K562 (cell line): ENCODE results near the gene CSF1. TPM values are rescaled to one million over a fixed set of nuclear protein-coding genes. Genes with fewer than 3 reads are reported as not detected.

Experiments used
- ESRRA ChIP-seq: fragments of 450-650 bp; IDR thresholded peaks from 2 replicates; pipeline ENCODE4 v1.6.1; 2014; ENCODE audit warnings: low read depth, mild to moderate bottlenecking, moderate library complexity, borderline replicate concordance
- EWSR1 ChIP-seq: fragments of 450-650 bp; IDR thresholded peaks from 2 replicates; pipeline ENCODE4 v1.6.1; 2018; ENCODE audit warnings: borderline replicate concordance, mild to moderate bottlenecking, low read depth, moderate library complexity; ENCODE audit not compliant: partially characterized antibody
- HNRNPUL1 ChIP-seq: fragments of 200-400 bp; formaldehyde crosslinking; IDR thresholded peaks from 2 replicates; pipeline ENCODE4 v1.6.1; 2017; ENCODE audit warnings: low read length
- KLF10 ChIP-seq: fragments of 250-450 bp; sonication (Bioruptor Pico); IDR thresholded peaks from 2 replicates; pipeline ENCODE4 v1.6.1; 2021; ENCODE audit warnings: matching md5 sums
- LEF1 ChIP-seq: fragments of 450-650 bp; IDR thresholded peaks from 2 replicates; pipeline ENCODE4 v1.6.1; 2016; ENCODE audit warnings: mild to moderate bottlenecking
- RFX5 ChIP-seq: IDR thresholded peaks from 2 replicates; pipeline ENCODE4 v1.6.1; 2011; ENCODE audit warnings: low read depth, mild to moderate bottlenecking, improper control_type of control experiment, low read length
- TBL1XR1 ChIP-seq, 2 experiments: IDR thresholded peaks; 2 replicates each; pipeline ENCODE4 v1.6.1; 2012; ENCODE audit warnings: improper control_type of control experiment in 2 of 2, low read length in 2 of 2, mild to moderate bottlenecking in 1 of 2
- ZNF12 ChIP-seq: sonication (generic); formaldehyde crosslinking; IDR thresholded peaks from 2 replicates; pipeline ENCODE4 v1.4.0; 2020; ENCODE audit warnings: mild to moderate bottlenecking, missing genetic modification reagents
- ZNF584 ChIP-seq: fragments of 200-800 bp; sonication (Bioruptor generic); IDR thresholded peaks from 2 replicates; pipeline ENCODE4 v1.6.1; 2016; ENCODE audit warnings: low read depth, mild to moderate bottlenecking, missing genetic modification characterization, missing compliant biosample characterization
- ZNF780A ChIP-seq: fragments of 250-450 bp; sonication (Bioruptor Pico); IDR thresholded peaks from 2 replicates; pipeline ENCODE4 v1.5.0; 2021; ENCODE audit warnings: mild to moderate bottlenecking
- polyA plus RNA-seq, 8 experiments: library from polyadenylated mRNA; depleted of rRNA in 4 of 8; stranded (reverse) in 5 of 8; unstranded in 3 of 8; fragments of >200 nt; fragmentation: Nextera tagmentation in 2 of 8; fragmentation: Illumina TruSeq in 1 of 8; extraction: Ambion mirVana in 2 of 8; extraction: Trizol in 1 of 8; gene quantifications; 2 replicates each; pipeline versions ENCODE4 v1.2.1 to v1.2.3, GENCODE V29; 2011 to 2014; ENCODE audit warnings: inconsistent platforms in 1 of 8, missing spikeins in 1 of 8
- total RNA-seq, 7 experiments: library from RNA; depleted of rRNA in 6 of 7; stranded (reverse); fragments of >200 nt in 6 of 7; fragmentation: Illumina TruSeq in 2 of 7; extraction: Trizol in 2 of 7; gene quantifications; 2 replicates each; pipeline versions ENCODE4 v1.2.1 to v1.2.3, GENCODE V29; 2011 to 2021; ENCODE audit warnings: low replicate concordance in 1 of 7
- TF ChIP-seq, protein P1 (sequence below), 2 experiments: fragments of 450-650 bp in 1 of 2; sonication (generic) in 1 of 2; formaldehyde crosslinking in 1 of 2; IDR thresholded peaks; 2 replicates each; pipeline versions ENCODE4 v1.7.1 to v1.9.0; 2016 to 2022; ENCODE audit warnings: inconsistent platforms in 1 of 2, mild to moderate bottlenecking in 1 of 2, missing genetic modification reagents in 1 of 2
- TF ChIP-seq, protein P2 (sequence below), 2 experiments: IDR thresholded peaks; 2 replicates each; pipeline ENCODE4 v1.6.1; 2011; ENCODE audit warnings: borderline replicate concordance in 1 of 2, control low read depth in 1 of 2, low read depth in 1 of 2, low read length in 1 of 2, mild to moderate bottlenecking in 1 of 2, mixed read lengths in 1 of 2, moderate library complexity in 1 of 2; ENCODE audit not compliant: insufficient read depth in 1 of 2, insufficient read length in 1 of 2, poor library complexity in 1 of 2, severe bottlenecking in 1 of 2; ENCODE audit errors: extremely low read depth in 1 of 2
- TF ChIP-seq, protein P3 (sequence below): fragments of 450-650 bp; IDR thresholded peaks from 2 replicates; pipeline ENCODE4 v1.6.1; 2016

CSF1 gene
- total and polyA plus RNA-seq, 9 of the 15 experiments (the other 6 are each of a cell fraction or from before 2014, with no cell fraction given) = 0.18 to 11.8 (median 2.8) TPM

DNA sequence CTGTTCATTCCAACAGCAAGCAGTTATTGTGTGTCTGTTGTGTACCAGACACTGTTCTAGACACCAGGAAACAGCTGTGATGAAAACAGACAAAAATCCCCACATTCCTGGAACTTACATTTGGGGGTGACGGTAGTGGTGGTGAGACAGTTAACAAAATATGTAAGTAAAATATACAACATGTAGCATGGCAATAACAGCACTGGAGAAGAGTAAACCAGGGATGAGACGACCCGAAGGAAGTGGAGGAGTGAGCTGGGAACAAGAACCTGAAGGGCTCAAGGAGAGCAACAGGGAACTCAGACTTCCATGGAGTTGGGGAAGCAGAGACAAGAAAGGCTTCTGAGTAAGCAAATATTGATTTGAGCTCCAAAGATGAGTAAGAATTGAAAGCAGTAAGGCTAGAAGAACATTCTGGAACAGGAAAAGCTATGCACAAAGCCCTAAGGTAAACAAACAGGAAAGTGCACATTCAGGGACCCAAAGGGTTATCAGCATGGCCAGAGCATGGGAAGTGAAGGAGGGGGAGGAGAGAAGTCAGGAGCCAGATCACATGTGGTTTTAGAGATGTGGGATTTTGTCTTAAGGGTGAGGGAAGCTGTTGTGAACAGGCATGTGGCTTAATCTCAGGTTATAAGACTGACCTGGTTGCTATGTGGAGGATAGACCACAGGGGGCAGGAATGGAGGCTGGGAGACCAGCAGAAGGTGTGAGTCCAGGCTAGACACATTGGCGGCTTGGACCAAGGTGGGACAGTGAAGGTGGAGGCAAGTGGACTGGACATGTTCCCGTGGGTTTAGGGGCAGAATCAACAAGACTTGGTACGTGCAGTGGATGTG is 7.3 kb downstream of the CSF1 start (continued):
- TF ChIP-seq, protein P1, sequence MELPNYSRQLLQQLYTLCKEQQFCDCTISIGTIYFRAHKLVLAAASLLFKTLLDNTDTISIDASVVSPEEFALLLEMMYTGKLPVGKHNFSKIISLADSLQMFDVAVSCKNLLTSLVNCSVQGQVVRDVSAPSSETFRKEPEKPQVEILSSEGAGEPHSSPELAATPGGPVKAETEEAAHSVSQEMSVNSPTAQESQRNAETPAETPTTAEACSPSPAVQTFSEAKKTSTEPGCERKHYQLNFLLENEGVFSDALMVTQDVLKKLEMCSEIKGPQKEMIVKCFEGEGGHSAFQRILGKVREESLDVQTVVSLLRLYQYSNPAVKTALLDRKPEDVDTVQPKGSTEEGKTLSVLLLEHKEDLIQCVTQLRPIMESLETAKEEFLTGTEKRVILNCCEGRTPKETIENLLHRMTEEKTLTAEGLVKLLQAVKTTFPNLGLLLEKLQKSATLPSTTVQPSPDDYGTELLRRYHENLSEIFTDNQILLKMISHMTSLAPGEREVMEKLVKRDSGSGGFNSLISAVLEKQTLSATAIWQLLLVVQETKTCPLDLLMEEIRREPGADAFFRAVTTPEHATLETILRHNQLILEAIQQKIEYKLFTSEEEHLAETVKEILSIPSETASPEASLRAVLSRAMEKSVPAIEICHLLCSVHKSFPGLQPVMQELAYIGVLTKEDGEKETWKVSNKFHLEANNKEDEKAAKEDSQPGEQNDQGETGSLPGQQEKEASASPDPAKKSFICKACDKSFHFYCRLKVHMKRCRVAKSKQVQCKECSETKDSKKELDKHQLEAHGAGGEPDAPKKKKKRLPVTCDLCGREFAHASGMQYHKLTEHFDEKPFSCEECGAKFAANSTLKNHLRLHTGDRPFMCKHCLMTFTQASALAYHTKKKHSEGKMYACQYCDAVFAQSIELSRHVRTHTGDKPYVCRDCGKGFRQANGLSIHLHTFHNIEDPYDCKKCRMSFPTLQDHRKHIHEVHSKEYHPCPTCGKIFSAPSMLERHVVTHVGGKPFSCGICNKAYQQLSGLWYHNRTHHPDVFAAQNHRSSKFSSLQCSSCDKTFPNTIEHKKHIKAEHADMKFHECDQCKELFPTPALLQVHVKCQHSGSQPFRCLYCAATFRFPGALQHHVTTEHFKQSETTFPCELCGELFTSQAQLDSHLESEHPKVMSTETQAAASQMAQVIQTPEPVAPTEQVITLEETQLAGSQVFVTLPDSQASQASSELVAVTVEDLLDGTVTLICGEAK (IDR thresholded peaks at IDR 0.05) = peak; percentile 53
- TF ChIP-seq, protein P1 (CRISPR knock-in tag; IDR thresholded peaks at IDR 0.05) = no peak
- TF ChIP-seq RFX5 (0 out of 2 replicates have a peak, but pooled peaks have one; percentile 60), TBL1XR1 (IDR thresholded peaks at IDR 0.05; ENCODE audit: low read length in 2 of 2) (peak; percentile 90 to 97), KLF10 (no peak), ESRRA (peak; percentile 77; the same call in 1 of the 2 replicates), HNRNPUL1 (no peak), ZNF584 (CRISPR knock-in tag) (peak; percentile 76; the same call in 1 of the 2 replicates), ZNF780A (no peak), LEF1 (peak; percentile 97), ZNF12 (no peak), EWSR1 (no peak)
- TF ChIP-seq, protein P2, sequence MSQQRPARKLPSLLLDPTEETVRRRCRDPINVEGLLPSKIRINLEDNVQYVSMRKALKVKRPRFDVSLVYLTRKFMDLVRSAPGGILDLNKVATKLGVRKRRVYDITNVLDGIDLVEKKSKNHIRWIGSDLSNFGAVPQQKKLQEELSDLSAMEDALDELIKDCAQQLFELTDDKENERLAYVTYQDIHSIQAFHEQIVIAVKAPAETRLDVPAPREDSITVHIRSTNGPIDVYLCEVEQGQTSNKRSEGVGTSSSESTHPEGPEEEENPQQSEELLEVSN (IDR thresholded peaks at IDR 0.05; ENCODE audit: borderline replicate concordance in 1 of 2, extremely low read depth in 1 of 2, insufficient read depth in 1 of 2, insufficient read length in 1 of 2, low read depth in 1 of 2, low read length in 1 of 2, poor library complexity in 1 of 2, severe bottlenecking in 1 of 2) = peak; percentile 62 to 77
- TF ChIP-seq, protein P3, sequence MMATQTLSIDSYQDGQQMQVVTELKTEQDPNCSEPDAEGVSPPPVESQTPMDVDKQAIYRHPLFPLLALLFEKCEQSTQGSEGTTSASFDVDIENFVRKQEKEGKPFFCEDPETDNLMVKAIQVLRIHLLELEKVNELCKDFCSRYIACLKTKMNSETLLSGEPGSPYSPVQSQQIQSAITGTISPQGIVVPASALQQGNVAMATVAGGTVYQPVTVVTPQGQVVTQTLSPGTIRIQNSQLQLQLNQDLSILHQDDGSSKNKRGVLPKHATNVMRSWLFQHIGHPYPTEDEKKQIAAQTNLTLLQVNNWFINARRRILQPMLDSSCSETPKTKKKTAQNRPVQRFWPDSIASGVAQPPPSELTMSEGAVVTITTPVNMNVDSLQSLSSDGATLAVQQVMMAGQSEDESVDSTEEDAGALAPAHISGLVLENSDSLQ = peak; percentile 61
